Liver (tissue), 9 donors: ENCODE measurements around the gene SIGLEC10. TPM values are rescaled to one million over a fixed set of nuclear protein-coding genes. Genes with fewer than 3 reads are reported as not detected.
"Not testable (repeated sequence)": the region's sequence is repeated elsewhere in the genome, so short reads cannot be mapped to it uniquely, and the experiment has no call there.

Experiments
- DNase-seq: peaks from one replicate; pipeline ENCODE4 v3.0.0-alpha.2; 2017; ENCODE audit warnings: low spot score
- H3K27ac ChIP-seq, 2 donors: one replicate each; pipeline ENCODE4 v1.7.0; 2013; ENCODE audit warnings: inconsistent platforms in 2 of 2, low read length in 2 of 2, control low read depth in 1 of 2, low read depth in 1 of 2, mild to moderate bottlenecking in 1 of 2
- H3K27me3 ChIP-seq, 4 donors: one replicate each; pipeline versions ENCODE4 v1.6.1 to v1.7.0; 2013; ENCODE audit warnings: low read length in 3 of 4, inconsistent platforms in 1 of 4, mild to moderate bottlenecking in 1 of 4, moderate library complexity in 1 of 4; ENCODE audit not compliant: control insufficient read depth in 4 of 4, insufficient read depth in 4 of 4
- H3K36me3 ChIP-seq, 4 donors: one replicate each; pipeline versions ENCODE4 v1.6.1 to v1.7.0; 2013; ENCODE audit warnings: low read length in 3 of 4, mild to moderate bottlenecking in 3 of 4, low read depth in 1 of 4, moderate library complexity in 1 of 4; ENCODE audit not compliant: control insufficient read depth in 4 of 4, insufficient read depth in 3 of 4
- H3K4me1 ChIP-seq, 4 donors: one replicate each; pipeline versions ENCODE4 v1.6.1 to v1.7.0; 2013; ENCODE audit warnings: low read length in 3 of 4, mild to moderate bottlenecking in 3 of 4, moderate library complexity in 1 of 4; ENCODE audit not compliant: control insufficient read depth in 4 of 4, insufficient read depth in 4 of 4
- H3K4me3 ChIP-seq, 3 donors: one replicate each; pipeline versions ENCODE4 v1.6.1 to v1.7.0; 2013; ENCODE audit warnings: low read length in 3 of 3, control low read depth in 1 of 3, low read depth in 1 of 3, mild to moderate bottlenecking in 1 of 3
- H3K9ac ChIP-seq, 2 donors: one replicate each; pipeline ENCODE4 v1.7.0; 2013; ENCODE audit warnings: low read length in 2 of 2, mild to moderate bottlenecking in 2 of 2, moderate library complexity in 2 of 2, control low read depth in 1 of 2, low read depth in 1 of 2
- H3K9me3 ChIP-seq, 4 donors: one replicate each; pipeline versions ENCODE4 v1.6.1 to v1.7.0; 2013; ENCODE audit warnings: low read length in 3 of 4; ENCODE audit not compliant: control insufficient read depth in 4 of 4
- ATF3 ChIP-seq: IDR thresholded peaks from 2 replicates; pipeline ENCODE4 v1.6.1; 2016; ENCODE audit warnings: antibody characterized with exemption
- CTCF ChIP-seq: fragments of 150-350 bp; IDR thresholded peaks from 2 replicates; pipeline ENCODE4 v1.5.1; 2017; ENCODE audit warnings: improper control_type of control experiment, low read depth, low read length; ENCODE audit not compliant: missing input control
- EGR1 ChIP-seq, 2 donors: IDR thresholded peaks; 2 replicates each; pipeline ENCODE4 v1.6.1; 2016 to 2018; ENCODE audit warnings: antibody characterized with exemption in 2 of 2, low read depth in 2 of 2
- FOXA1 ChIP-seq: IDR thresholded peaks from 2 replicates; pipeline ENCODE4 v1.6.1; 2016; ENCODE audit warnings: antibody characterized with exemption
- FOXA2 ChIP-seq: IDR thresholded peaks from 2 replicates; pipeline ENCODE4 v1.6.1; 2016; ENCODE audit warnings: antibody characterized with exemption
- GABPA ChIP-seq, 2 donors: IDR thresholded peaks in 1 of 2; conservative IDR thresholded peaks in 1 of 2; 2 replicates each; pipeline ENCODE4 v1.6.1; 2016; ENCODE audit warnings: antibody characterized with exemption in 2 of 2, mild to moderate bottlenecking in 1 of 2, moderate library complexity in 1 of 2
- HNF4A ChIP-seq, 2 donors: conservative IDR thresholded peaks; 2 replicates each; pipeline ENCODE4 v1.6.1; 2016; ENCODE audit warnings: antibody characterized with exemption in 2 of 2, mild to moderate bottlenecking in 2 of 2
- HNF4G ChIP-seq: IDR thresholded peaks from 2 replicates; pipeline ENCODE4 v1.6.1; 2016; ENCODE audit warnings: antibody characterized with exemption
- JUND ChIP-seq, 2 donors: IDR thresholded peaks; 2 replicates each; pipeline ENCODE4 v1.6.1; 2016; ENCODE audit warnings: antibody characterized with exemption in 2 of 2
- MAX ChIP-seq: IDR thresholded peaks from 2 replicates; pipeline ENCODE4 v1.6.1; 2016; ENCODE audit warnings: antibody characterized with exemption
- NR2F2 ChIP-seq: IDR thresholded peaks from 2 replicates; pipeline ENCODE4 v1.6.1; 2016; ENCODE audit warnings: antibody characterized with exemption
- RAD21 ChIP-seq, 2 donors: IDR thresholded peaks; 2 replicates each; pipeline ENCODE4 v1.6.1; 2016; ENCODE audit warnings: antibody characterized with exemption in 2 of 2, mild to moderate bottlenecking in 2 of 2
- REST ChIP-seq: IDR thresholded peaks from 2 replicates; pipeline ENCODE4 v1.6.1; 2016; ENCODE audit warnings: antibody characterized with exemption, mild to moderate bottlenecking
- RXRA ChIP-seq, 2 donors: IDR thresholded peaks; 2 replicates each; pipeline ENCODE4 v1.6.1; 2017 to 2018; ENCODE audit warnings: antibody characterized with exemption in 2 of 2, mild to moderate bottlenecking in 1 of 2
- TAF1 ChIP-seq: conservative IDR thresholded peaks from 2 replicates; pipeline ENCODE4 v1.6.1; 2016; ENCODE audit warnings: antibody characterized with exemption, mild to moderate bottlenecking
- YY1 ChIP-seq: IDR thresholded peaks from 2 replicates; pipeline ENCODE4 v1.6.1; 2016; ENCODE audit warnings: antibody characterized with exemption, mild to moderate bottlenecking
- ZBTB33 ChIP-seq: IDR thresholded peaks from 2 replicates; pipeline ENCODE4 v1.6.1; 2016; ENCODE audit warnings: antibody characterized with exemption
- WGBS: extraction: QIAGEN DNeasy Blood & Tissue Kit; methylation state at CpG from one replicate; pipeline ENCODE4 v1.1.7; 2013; 5-methylcytosine and 5-hydroxymethylcytosine counted together
- polyA plus RNA-seq, 2 donors: library from polyadenylated mRNA; stranded (reverse) in 1 of 2; unstranded in 1 of 2; fragments of 200-250 nt in 1 of 2; fragments of >200 nt in 1 of 2; fragmentation: Nextera tagmentation in 1 of 2; extraction: Ambion mirVana in 1 of 2; gene quantifications; one replicate each; pipeline versions ENCODE4 v1.2.1 to v1.2.3, GENCODE V29; 2013 to 2015
- total RNA-seq, 2 donors: library from RNA; depleted of rRNA; stranded (reverse); fragments of >200 nt; gene quantifications; one replicate each; pipeline ENCODE4 v1.2.3, GENCODE V29; 2014
- donor health status: healthy.
- donor health status: healthy.
- donor health status: healthy.
- donor health status: healthy.
- donor health status: healthy.

Gene SIGLEC10
- total and polyA plus RNA-seq, 4 donors: 1.7 to 8.4 (median 6.5) TPM

- Histone ChIP-seq H3K4me1 (no peaks in the 10 kb centered on the region), H3K4me3 (no peak overlapping the region), H3K27me3 (no peaks in the 10 kb centered on the region), H3K9ac (no peak overlapping the region), H3K27ac (no peak overlapping the region), H3K36me3 (no peaks in the 10 kb centered on the region), H3K9me3 (no peaks in the 10 kb centered on the region)
- WGBS: 13% methylated on average over 39 of the region's 39 CpGs
- no peak for DNase-seq
- TF ChIP-seq HNF4G: no peak
- no peak for TF ChIP-seq GABPA (IDR thresholded peaks at IDR 0.05 in 1 of 2, conservative IDR thresholded peaks at IDR 0.05 in 1 of 2)
- no peak for TF ChIP-seq ZBTB33
- TF ChIP-seq MAX: no peak
- no peak for TF ChIP-seq REST
- no peak for TF ChIP-seq NR2F2
- no peak for TF ChIP-seq HNF4A (conservative IDR thresholded peaks at IDR 0.05)
- no peak for TF ChIP-seq FOXA2
- TF ChIP-seq CTCF: no peak
- TF ChIP-seq RXRA (IDR thresholded peaks at IDR 0.05): no peak
- no peak for TF ChIP-seq YY1
- no peak for TF ChIP-seq JUND (IDR thresholded peaks at IDR 0.05)
- TF ChIP-seq RAD21 (IDR thresholded peaks at IDR 0.05): no peak
- TF ChIP-seq FOXA1: no peak
- TF ChIP-seq ATF3: no peak
- no peak for TF ChIP-seq TAF1
- TF ChIP-seq EGR1 (IDR thresholded peaks at IDR 0.05; ENCODE audit: low read depth in 2 of 2): no peak
Observed at GRCh38 chr19:51421229-51422052, 4.0 kb upstream of the SIGLEC10 start.

- H3K4me3 ChIP-seq, H3K9me3 ChIP-seq, DNase-seq, H3K9ac ChIP-seq, H3K4me1 ChIP-seq, H3K27ac ChIP-seq, H3K27me3 ChIP-seq, H3K36me3 ChIP-seq: not testable (repeated sequence)
- WGBS: 87% methylated on average over 11 of the region's 11 CpGs
Observed at GRCh38 chr19:51420511-51420910, 3.1 kb upstream of the SIGLEC10 start.
